HG03575 (cell line): Measurements from ENCODE around the gene SMIM29.

Experiments
- ATAC-seq: cut with Tn5 transposase; IDR thresholded peaks from one replicate; pipeline ENCODE4 v1.9.1; 2021; ENCODE audit not compliant: unreplicated experiment, insufficient number of reproducible peaks, low FRiP score; ENCODE audit errors: extremely low read depth

SMIM29 gene

GRCh38 chr6:34248727-34249468 lies at the start of gene SMIM29:
Gene SMIM29 (minus strand): TSS chr6:34249006. CDS start chr6:34247791, 1,215 bp downstream.
- no peak for ATAC-seq

GRCh38 chr6:34295721-34296120 lies 46.9 kb upstream of the SMIM29 start:
- ATAC-seq = peak; percentile 61

- ATAC-seq = no peak
Observed at GRCh38 chr6:34292954-34293353, 44.1 kb upstream of the SMIM29 start.

GRCh38 chr6:34289137-34289536 lies 40.3 kb upstream of the SMIM29 start:
- no peak for ATAC-seq

GRCh38 chr6:34288581-34288980 lies 39.8 kb upstream of the SMIM29 start:
- no peak for ATAC-seq

- no peak for ATAC-seq
Observed at GRCh38 chr6:34285448-34286164, 36.8 kb upstream of the SMIM29 start.

- ATAC-seq = no peak
Observed at GRCh38 chr6:34284563-34285447, 36.0 kb upstream of the SMIM29 start.

GRCh38 chr6:34281702-34282334 lies 33.0 kb upstream of the SMIM29 start:
- no peak for ATAC-seq

GRCh38 chr6:34280216-34280615 lies 31.4 kb upstream of the SMIM29 start:
- no peak for ATAC-seq

GRCh38 chr6:34278833-34279232 lies 30.0 kb upstream of the SMIM29 start:
- ATAC-seq = no peak

GRCh38 chr6:34277763-34278112 lies 28.9 kb upstream of the SMIM29 start:
- no peak for ATAC-seq

GRCh38 chr6:34276881-34277762 lies 28.3 kb upstream of the SMIM29 start:
- ATAC-seq = no peak

GRCh38 chr6:34276191-34276590 lies 27.4 kb upstream of the SMIM29 start:
- ATAC-seq = no peak

GRCh38 chr6:34275128-34275804 lies 26.5 kb upstream of the SMIM29 start:
- no peak for ATAC-seq

- ATAC-seq = no peak
Observed at GRCh38 chr6:34274129-34274528, 25.3 kb upstream of the SMIM29 start.

GRCh38 chr6:34273242-34273805 lies 24.5 kb upstream of the SMIM29 start:
- no peak for ATAC-seq
